Neutrophil (primary cell): Measurements from ENCODE around the gene CBLB.

ENCODE experiments used
- H3K27ac ChIP-seq: fragments of 200-600 bp; sonication (generic); 2 replicates; pipeline ENCODE4 v1.5.1; 2016; ENCODE audit warnings: mild to moderate bottlenecking, moderate library complexity
- H3K27me3 ChIP-seq: fragments of 200-600 bp; sonication (generic); 2 replicates; pipeline ENCODE4 v1.6.0; 2016; ENCODE audit warnings: mild to moderate bottlenecking
- H3K36me3 ChIP-seq: fragments of 200-600 bp; sonication (generic); 2 replicates; pipeline ENCODE4 v1.5.1; 2017
- H3K4me1 ChIP-seq, 2 experiments: fragments of 200-600 bp in 1 of 2; sonication (generic) in 1 of 2; 1 replicate in 1 of 2; 2 replicates in 1 of 2; pipeline versions ENCODE4 v1.5.1 to v1.6.1; 2013 to 2016; ENCODE audit warnings: low read depth in 1 of 2, low read length in 1 of 2, mild to moderate bottlenecking in 1 of 2, moderate library complexity in 1 of 2; ENCODE audit not compliant: control insufficient read depth in 1 of 2, insufficient read depth in 1 of 2
- H3K4me3 ChIP-seq, 2 experiments: fragments of 200-600 bp in 1 of 2; sonication (generic) in 1 of 2; 1 replicate in 1 of 2; 2 replicates in 1 of 2; pipeline ENCODE4 v1.5.1; 2013 to 2016; ENCODE audit warnings: low read depth in 1 of 2, low read length in 1 of 2, mild to moderate bottlenecking in 1 of 2, moderate library complexity in 1 of 2
- H3K9me3 ChIP-seq: fragments of 200-600 bp; sonication (generic); 2 replicates; pipeline ENCODE4 v1.5.1; 2016
- TF ChIP-seq, protein P1 (sequence below): fragments of 200-600 bp; sonication (generic); IDR thresholded peaks from 2 replicates; pipeline ENCODE4 v1.5.1; 2016; ENCODE audit warnings: antibody characterized with exemption

CBLB gene

DNA sequence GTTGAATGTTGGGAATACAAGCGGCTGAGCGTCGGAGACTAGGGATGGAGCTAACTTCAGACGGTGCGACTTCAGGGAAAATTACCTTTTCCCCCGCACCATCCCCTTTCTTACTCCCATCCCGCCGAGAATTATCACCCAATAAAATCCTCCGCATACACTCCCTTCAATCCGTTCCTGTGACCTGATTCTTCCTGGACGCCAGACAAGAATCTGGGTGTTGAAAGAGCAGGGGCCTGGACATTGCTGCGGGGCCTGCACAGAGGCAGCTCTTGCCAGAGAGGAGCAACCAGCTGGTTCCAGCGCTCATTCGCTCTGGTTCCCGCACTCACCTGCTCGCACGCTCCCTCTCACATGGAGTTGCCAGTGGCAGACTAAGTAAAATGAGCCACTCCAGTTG is 260.2 kb downstream of the CBLB start:
- no peak overlapping the region for H3K27ac ChIP-seq
- TF ChIP-seq, protein P1, sequence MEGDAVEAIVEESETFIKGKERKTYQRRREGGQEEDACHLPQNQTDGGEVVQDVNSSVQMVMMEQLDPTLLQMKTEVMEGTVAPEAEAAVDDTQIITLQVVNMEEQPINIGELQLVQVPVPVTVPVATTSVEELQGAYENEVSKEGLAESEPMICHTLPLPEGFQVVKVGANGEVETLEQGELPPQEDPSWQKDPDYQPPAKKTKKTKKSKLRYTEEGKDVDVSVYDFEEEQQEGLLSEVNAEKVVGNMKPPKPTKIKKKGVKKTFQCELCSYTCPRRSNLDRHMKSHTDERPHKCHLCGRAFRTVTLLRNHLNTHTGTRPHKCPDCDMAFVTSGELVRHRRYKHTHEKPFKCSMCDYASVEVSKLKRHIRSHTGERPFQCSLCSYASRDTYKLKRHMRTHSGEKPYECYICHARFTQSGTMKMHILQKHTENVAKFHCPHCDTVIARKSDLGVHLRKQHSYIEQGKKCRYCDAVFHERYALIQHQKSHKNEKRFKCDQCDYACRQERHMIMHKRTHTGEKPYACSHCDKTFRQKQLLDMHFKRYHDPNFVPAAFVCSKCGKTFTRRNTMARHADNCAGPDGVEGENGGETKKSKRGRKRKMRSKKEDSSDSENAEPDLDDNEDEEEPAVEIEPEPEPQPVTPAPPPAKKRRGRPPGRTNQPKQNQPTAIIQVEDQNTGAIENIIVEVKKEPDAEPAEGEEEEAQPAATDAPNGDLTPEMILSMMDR, result no peak
- no peaks in the 10 kb centered on the region for H3K36me3 ChIP-seq
- no peaks in the 10 kb centered on the region for H3K4me1 ChIP-seq
- no peaks in the 10 kb centered on the region for H3K9me3 ChIP-seq
- no peaks in the 10 kb centered on the region for H3K27me3 ChIP-seq
- H3K4me3 ChIP-seq, result no peak overlapping the region

DNA sequence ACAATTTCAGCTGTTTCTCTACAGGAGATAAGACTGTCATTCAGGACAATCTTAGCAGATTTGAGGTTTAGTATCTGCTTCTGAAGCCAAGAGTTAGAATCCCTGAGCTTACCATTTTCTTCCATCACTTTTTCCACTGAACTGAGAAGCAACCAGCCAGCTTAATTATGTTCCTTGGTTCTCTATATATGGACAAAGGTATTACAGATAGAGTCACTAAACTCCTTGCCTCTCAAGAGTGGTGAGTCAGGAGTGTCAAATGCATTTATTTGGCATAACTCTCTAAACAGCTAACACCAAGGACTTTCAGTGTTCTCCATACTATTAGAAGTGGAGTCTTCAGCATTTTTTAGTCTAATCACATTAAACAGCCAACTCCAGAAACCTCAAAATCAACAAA is 262.8 kb downstream of the CBLB start:
- TF ChIP-seq, protein P1, result no peak
- Histone ChIP-seq H3K9me3 (no peaks in the 10 kb centered on the region), H3K4me1 (no peaks in the 10 kb centered on the region), H3K27me3 (no peaks in the 10 kb centered on the region), H3K27ac (no peak overlapping the region), H3K36me3 (no peaks in the 10 kb centered on the region), H3K4me3 (no peak overlapping the region)
